HepG2 (cell line): ENCODE data around the gene GPR33. TPM values are rescaled to one million over a fixed set of nuclear protein-coding genes. Genes with fewer than 3 reads are reported as not detected.

Experiments used
- ARNT ChIP-seq: fragments of 450-650 bp; IDR thresholded peaks from 2 replicates; pipeline ENCODE4 v1.6.1; 2017
- FOXA1 ChIP-seq, 2 experiments: fragments of 450-650 bp in 1 of 2; sonication (generic) in 1 of 2; formaldehyde crosslinking in 1 of 2; IDR thresholded peaks; 2 replicates each; pipeline versions ENCODE4 v1.4.0 to v1.6.1; 2016 to 2020; ENCODE audit warnings: missing genetic modification reagents in 1 of 2
- HOXA3 ChIP-seq: sonication (generic); formaldehyde crosslinking; IDR thresholded peaks from 2 replicates; pipeline ENCODE4 v1.5.0; 2020; ENCODE audit warnings: missing genetic modification reagents
- ZFP1 ChIP-seq: IDR thresholded peaks from 2 replicates; pipeline ENCODE4 v1.6.1; 2016
- polyA plus RNA-seq, 8 experiments: library from polyadenylated mRNA; depleted of rRNA in 3 of 8; stranded (reverse) in 7 of 8; unstranded in 1 of 8; fragments of >200 nt; fragmentation: Illumina TruSeq in 4 of 8; extraction: Trizol in 4 of 8; gene quantifications; 2 replicates each; pipeline versions ENCODE4 v1.2.1 to v1.2.3, GENCODE V29; 2011 to 2016; ENCODE audit warnings: low read depth in 4 of 8, missing spikeins in 1 of 8, mixed read lengths in 1 of 8; ENCODE audit not compliant: insufficient read depth in 1 of 8
- total RNA-seq, 5 experiments: library from RNA; depleted of rRNA; stranded (reverse); fragments of >200 nt; fragmentation: Illumina TruSeq; extraction: Trizol; gene quantifications; 2 replicates each; pipeline ENCODE4 v1.2.3, GENCODE V29; 2016; ENCODE audit warnings: low read depth in 1 of 5
- TF ChIP-seq, protein P1 (sequence below): sonication (generic); formaldehyde crosslinking; IDR thresholded peaks from 2 replicates; pipeline ENCODE4 v1.4.0; 2020; ENCODE audit warnings: missing genetic modification reagents, borderline replicate concordance
- TF ChIP-seq, protein P2 (sequence below): sonication (generic); formaldehyde crosslinking; IDR thresholded peaks from 2 replicates; pipeline ENCODE4 v1.4.0; 2020; ENCODE audit warnings: mild to moderate bottlenecking, low read depth, missing genetic modification reagents
- TF ChIP-seq, protein P3 (sequence below): sonication (generic); formaldehyde crosslinking; IDR thresholded peaks from 2 replicates; pipeline ENCODE4 v1.4.0; 2020; ENCODE audit warnings: low read depth, mild to moderate bottlenecking, missing genetic modification reagents
- TF ChIP-seq, protein P4 (sequence below): sonication (generic); formaldehyde crosslinking; IDR thresholded peaks from 2 replicates; pipeline ENCODE4 v1.4.0; 2020; ENCODE audit warnings: missing genetic modification reagents
- TF ChIP-seq, protein P5 (sequence below): sonication (generic); formaldehyde crosslinking; IDR thresholded peaks from 2 replicates; pipeline ENCODE4 v1.4.0; 2020; ENCODE audit warnings: missing genetic modification reagents, borderline replicate concordance
- TF ChIP-seq, protein P6 (sequence below): sonication (generic); formaldehyde crosslinking; IDR thresholded peaks from 2 replicates; pipeline ENCODE4 v1.4.0; 2020; ENCODE audit warnings: missing genetic modification reagents

GPR33 gene
- total and polyA plus RNA-seq, 2 of the 13 experiments (the other 11 are each of a cell fraction or from before 2014, with no cell fraction given) = not detected

DNA sequence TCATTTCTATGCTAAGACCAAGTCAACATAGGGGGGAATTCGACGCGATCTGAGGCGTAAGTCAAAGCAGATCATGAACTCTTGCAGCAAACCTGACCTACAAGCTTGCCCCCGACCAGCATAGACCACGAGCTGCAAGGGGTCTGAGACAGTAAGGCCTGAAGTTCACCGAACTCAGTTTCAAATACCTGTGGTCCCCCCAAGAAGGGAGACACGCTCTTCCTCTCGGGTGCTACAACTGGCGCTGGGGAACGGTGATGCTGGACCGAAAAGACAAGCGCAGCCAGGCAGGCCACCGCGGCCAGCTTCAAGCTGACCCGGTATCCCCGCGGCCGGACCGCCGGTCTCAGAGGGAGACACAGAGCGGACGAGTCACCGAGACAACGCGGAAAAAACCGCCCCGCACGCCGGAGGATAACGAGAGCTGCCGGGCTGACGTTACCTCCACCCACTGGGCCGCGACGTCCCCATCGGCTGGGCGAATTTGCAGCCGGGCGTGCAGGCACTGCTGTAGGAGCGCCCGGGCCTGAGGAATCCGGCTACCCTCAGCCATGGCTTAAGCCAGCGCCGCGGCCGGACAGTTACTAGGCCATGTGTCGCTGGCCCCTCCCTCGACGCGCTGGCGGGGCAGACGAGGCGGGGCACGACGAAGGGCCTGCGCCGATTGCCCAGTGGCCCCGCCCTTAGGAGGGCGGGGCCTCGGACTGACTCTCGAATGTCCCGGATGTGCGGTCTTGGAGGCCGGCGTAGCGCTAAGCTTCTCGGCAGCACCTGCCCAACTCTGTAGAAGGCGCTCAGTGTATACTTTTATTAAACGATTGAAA lies 30.8 kb downstream of the GPR33 start, which contains the start of gene DTD2 (continued):
- TF ChIP-seq, protein P1, sequence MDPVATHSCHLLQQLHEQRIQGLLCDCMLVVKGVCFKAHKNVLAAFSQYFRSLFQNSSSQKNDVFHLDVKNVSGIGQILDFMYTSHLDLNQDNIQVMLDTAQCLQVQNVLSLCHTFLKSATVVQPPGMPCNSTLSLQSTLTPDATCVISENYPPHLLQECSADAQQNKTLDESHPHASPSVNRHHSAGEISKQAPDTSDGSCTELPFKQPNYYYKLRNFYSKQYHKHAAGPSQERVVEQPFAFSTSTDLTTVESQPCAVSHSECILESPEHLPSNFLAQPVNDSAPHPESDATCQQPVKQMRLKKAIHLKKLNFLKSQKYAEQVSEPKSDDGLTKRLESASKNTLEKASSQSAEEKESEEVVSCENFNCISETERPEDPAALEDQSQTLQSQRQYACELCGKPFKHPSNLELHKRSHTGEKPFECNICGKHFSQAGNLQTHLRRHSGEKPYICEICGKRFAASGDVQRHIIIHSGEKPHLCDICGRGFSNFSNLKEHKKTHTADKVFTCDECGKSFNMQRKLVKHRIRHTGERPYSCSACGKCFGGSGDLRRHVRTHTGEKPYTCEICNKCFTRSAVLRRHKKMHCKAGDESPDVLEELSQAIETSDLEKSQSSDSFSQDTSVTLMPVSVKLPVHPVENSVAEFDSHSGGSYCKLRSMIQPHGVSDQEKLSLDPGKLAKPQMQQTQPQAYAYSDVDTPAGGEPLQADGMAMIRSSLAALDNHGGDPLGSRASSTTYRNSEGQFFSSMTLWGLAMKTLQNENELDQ = peak; percentile 90
- TF ChIP-seq, protein P2, sequence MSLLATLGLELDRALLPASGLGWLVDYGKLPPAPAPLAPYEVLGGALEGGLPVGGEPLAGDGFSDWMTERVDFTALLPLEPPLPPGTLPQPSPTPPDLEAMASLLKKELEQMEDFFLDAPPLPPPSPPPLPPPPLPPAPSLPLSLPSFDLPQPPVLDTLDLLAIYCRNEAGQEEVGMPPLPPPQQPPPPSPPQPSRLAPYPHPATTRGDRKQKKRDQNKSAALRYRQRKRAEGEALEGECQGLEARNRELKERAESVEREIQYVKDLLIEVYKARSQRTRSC = peak; percentile 99
- TF ChIP-seq, protein P3, sequence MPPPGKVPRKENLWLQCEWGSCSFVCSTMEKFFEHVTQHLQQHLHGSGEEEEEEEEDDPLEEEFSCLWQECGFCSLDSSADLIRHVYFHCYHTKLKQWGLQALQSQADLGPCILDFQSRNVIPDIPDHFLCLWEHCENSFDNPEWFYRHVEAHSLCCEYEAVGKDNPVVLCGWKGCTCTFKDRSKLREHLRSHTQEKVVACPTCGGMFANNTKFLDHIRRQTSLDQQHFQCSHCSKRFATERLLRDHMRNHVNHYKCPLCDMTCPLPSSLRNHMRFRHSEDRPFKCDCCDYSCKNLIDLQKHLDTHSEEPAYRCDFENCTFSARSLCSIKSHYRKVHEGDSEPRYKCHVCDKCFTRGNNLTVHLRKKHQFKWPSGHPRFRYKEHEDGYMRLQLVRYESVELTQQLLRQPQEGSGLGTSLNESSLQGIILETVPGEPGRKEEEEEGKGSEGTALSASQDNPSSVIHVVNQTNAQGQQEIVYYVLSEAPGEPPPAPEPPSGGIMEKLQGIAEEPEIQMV (CRISPR knock-in tag) = peak; percentile 98
- TF ChIP-seq, protein P4, sequence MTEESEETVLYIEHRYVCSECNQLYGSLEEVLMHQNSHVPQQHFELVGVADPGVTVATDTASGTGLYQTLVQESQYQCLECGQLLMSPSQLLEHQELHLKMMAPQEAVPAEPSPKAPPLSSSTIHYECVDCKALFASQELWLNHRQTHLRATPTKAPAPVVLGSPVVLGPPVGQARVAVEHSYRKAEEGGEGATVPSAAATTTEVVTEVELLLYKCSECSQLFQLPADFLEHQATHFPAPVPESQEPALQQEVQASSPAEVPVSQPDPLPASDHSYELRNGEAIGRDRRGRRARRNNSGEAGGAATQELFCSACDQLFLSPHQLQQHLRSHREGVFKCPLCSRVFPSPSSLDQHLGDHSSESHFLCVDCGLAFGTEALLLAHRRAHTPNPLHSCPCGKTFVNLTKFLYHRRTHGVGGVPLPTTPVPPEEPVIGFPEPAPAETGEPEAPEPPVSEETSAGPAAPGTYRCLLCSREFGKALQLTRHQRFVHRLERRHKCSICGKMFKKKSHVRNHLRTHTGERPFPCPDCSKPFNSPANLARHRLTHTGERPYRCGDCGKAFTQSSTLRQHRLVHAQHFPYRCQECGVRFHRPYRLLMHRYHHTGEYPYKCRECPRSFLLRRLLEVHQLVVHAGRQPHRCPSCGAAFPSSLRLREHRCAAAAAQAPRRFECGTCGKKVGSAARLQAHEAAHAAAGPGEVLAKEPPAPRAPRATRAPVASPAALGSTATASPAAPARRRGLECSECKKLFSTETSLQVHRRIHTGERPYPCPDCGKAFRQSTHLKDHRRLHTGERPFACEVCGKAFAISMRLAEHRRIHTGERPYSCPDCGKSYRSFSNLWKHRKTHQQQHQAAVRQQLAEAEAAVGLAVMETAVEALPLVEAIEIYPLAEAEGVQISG (CRISPR knock-in tag) = peak; percentile 97
- TF ChIP-seq HOXA3 (peak; percentile 98), ZFP1 (no peak; the same call in none of the 2 replicates), FOXA1 (IDR thresholded peaks at IDR 0.05) (no peak), FOXA1 (CRISPR knock-in tag; IDR thresholded peaks at IDR 0.05) (peak; percentile 58), ARNT (no peak)
- TF ChIP-seq, protein P5, sequence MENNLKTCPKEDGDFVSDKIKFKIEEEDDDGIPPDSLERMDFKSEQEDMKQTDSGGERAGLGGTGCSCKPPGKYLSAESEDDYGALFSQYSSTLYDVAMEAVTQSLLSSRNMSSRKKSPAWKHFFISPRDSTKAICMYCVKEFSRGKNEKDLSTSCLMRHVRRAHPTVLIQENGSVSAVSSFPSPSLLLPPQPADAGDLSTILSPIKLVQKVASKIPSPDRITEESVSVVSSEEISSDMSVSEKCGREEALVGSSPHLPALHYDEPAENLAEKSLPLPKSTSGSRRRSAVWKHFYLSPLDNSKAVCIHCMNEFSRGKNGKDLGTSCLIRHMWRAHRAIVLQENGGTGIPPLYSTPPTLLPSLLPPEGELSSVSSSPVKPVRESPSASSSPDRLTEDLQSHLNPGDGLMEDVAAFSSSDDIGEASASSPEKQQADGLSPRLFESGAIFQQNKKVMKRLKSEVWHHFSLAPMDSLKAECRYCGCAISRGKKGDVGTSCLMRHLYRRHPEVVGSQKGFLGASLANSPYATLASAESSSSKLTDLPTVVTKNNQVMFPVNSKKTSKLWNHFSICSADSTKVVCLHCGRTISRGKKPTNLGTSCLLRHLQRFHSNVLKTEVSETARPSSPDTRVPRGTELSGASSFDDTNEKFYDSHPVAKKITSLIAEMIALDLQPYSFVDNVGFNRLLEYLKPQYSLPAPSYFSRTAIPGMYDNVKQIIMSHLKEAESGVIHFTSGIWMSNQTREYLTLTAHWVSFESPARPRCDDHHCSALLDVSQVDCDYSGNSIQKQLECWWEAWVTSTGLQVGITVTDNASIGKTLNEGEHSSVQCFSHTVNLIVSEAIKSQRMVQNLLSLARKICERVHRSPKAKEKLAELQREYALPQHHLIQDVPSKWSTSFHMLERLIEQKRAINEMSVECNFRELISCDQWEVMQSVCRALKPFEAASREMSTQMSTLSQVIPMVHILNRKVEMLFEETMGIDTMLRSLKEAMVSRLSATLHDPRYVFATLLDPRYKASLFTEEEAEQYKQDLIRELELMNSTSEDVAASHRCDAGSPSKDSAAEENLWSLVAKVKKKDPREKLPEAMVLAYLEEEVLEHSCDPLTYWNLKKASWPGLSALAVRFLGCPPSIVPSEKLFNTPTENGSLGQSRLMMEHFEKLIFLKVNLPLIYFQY (CRISPR knock-in tag) = peak; percentile 98
- TF ChIP-seq, protein P6, sequence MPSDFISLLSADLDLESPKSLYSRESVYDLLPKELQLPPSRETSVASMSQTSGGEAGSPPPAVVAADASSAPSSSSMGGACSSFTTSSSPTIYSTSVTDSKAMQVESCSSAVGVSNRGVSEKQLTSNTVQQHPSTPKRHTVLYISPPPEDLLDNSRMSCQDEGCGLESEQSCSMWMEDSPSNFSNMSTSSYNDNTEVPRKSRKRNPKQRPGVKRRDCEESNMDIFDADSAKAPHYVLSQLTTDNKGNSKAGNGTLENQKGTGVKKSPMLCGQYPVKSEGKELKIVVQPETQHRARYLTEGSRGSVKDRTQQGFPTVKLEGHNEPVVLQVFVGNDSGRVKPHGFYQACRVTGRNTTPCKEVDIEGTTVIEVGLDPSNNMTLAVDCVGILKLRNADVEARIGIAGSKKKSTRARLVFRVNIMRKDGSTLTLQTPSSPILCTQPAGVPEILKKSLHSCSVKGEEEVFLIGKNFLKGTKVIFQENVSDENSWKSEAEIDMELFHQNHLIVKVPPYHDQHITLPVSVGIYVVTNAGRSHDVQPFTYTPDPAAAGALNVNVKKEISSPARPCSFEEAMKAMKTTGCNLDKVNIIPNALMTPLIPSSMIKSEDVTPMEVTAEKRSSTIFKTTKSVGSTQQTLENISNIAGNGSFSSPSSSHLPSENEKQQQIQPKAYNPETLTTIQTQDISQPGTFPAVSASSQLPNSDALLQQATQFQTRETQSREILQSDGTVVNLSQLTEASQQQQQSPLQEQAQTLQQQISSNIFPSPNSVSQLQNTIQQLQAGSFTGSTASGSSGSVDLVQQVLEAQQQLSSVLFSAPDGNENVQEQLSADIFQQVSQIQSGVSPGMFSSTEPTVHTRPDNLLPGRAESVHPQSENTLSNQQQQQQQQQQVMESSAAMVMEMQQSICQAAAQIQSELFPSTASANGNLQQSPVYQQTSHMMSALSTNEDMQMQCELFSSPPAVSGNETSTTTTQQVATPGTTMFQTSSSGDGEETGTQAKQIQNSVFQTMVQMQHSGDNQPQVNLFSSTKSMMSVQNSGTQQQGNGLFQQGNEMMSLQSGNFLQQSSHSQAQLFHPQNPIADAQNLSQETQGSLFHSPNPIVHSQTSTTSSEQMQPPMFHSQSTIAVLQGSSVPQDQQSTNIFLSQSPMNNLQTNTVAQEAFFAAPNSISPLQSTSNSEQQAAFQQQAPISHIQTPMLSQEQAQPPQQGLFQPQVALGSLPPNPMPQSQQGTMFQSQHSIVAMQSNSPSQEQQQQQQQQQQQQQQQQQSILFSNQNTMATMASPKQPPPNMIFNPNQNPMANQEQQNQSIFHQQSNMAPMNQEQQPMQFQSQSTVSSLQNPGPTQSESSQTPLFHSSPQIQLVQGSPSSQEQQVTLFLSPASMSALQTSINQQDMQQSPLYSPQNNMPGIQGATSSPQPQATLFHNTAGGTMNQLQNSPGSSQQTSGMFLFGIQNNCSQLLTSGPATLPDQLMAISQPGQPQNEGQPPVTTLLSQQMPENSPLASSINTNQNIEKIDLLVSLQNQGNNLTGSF (CRISPR knock-in tag) = peak; percentile 99
